Right lung (tissue), 5 donors: ENCODE data around the gene RAB3B. TPM values are rescaled to one million over a fixed set of nuclear protein-coding genes. Genes with fewer than 3 reads are reported as not detected.
"Not testable (repeated sequence)": the region's sequence is repeated elsewhere in the genome, so short reads cannot be mapped to it uniquely, and the experiment has no call there.

Experiments used
- DNase-seq, 2 donors: peaks; one replicate each; pipeline ENCODE4 v3.0.0-alpha.2; 2013
- polyA plus RNA-seq, 5 donors: library from polyadenylated mRNA; unstranded; fragments of 120-200 nt; gene quantifications; one replicate each; pipeline versions ENCODE4 v1.2.1 to v1.2.3, GENCODE V29; 2013; ENCODE audit warnings: inconsistent platforms in 1 of 5, low replicate concordance in 1 of 5; ENCODE audit not compliant: insufficient read length in 5 of 5, insufficient read depth in 1 of 5

Gene RAB3B
- polyA plus RNA-seq, 5 donors: 0.24 to 0.54 (median 0.39) TPM

DNA sequence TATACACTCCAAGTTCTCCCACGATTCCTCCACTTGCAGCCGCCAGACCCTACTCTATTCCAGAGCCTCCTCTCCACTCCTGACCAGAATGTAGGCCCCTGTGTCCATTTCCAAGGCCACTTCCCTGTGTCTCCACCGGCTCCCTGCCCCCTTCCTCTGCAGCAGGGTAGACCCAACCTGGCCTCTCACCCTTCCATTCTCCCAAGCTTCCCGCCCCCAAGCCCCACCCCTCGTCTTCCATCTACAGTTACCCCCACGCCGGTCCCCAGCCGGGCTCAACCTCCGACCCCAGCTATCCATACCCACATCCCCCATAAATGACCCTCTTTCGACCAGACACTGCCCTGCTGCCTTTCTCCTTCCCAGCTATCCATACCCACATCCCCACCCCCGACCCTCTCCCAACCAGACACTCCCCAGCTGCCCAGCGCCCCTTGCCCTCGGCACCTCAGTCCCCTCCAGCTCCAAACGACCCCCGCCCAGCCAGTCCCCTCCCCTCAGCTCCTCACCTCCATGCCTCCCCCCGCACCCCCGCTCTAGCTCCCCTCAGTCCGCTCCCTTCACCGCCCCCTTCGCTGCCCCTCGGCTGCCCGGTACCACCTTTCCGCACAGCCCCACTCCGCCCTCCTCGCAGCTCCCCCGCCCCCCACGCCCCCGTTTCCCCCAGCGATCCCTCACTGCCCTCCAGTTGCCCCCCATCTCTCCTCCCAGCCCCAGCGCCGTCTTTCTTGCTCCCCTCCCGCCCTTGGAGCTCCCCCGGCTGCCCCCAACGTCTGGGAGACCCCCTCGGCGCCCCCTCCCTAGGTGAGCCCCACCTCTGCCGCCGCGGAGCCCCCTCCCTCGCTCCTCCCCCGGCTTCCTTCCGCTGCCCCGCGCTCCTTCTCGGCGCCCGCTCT, 670 bp downstream of the RAB3B start:
- no peak for DNase-seq

- DNase-seq: no peak
Observed at GRCh38 chr1:51988254-51988653, 2.2 kb downstream of the RAB3B start.

DNA sequence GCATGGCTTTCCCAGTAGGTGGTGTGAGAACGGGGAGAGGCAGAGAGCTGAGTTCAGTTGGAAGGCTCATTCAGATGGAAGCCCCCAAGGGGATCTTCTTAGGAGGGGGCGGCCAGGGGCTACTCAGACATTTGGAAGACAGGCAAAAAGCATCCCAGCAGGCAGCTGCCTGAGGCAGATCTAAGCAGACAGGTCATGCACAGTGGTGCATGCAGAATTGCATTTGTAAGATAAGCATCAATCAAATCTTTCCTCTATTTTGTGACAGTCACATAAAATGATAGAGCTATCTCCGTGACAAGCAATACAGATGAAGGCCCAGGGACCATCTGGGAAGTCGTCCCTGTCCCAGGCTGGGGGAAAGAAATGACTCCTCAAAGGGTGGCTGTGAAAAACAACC, 3.8 kb downstream of the RAB3B start:
- DNase-seq: no peak

DNA sequence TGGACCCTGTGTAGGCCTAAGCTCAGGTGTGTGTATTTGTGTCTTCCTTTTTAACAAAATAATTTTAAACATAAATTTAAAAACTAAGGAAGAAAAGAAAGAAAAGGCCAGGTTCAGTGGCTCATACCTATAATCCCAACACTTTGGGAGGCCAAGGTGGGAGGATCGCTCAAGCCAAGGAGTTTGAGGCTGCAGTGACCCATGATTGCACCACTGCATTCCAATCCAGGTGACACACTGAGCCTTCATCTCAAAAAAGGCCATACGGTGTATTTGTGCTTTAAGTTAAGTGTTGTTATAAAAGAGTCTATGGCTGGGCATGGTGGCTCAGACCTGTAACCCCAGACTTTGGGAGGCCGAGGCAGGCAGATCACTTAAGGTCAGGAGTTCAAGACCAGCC, 8.3 kb downstream of the RAB3B start:
- DNase-seq: no peak

- DNase-seq: no peak
Observed at GRCh38 chr1:51981555-51981954, 8.9 kb downstream of the RAB3B start.

DNA sequence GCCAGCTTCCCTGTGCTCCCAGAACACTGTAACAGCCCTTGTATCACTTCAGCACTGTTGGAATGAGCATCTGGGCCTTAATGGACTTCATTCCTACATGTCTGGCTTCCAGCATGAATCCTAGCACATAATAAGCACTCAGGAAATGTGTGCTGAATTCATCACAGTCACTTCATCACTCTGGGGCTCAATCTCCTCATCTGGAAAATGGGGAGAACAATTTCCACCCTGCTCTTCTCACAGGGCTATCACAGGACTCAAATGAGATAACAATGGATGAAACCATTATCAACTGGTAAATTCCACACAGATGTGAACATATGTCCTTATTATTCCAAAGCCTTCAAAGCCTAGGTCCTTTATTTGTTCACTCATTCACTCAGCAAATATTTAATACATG, 12.4 kb downstream of the RAB3B start:
- no peak for DNase-seq

GRCh38 chr1:51976846-51977602, 13.5 kb downstream of the RAB3B start:
- DNase-seq: no peak

- DNase-seq: no peak
Observed at GRCh38 chr1:51973587-51974474, 16.7 kb downstream of the RAB3B start.

DNA sequence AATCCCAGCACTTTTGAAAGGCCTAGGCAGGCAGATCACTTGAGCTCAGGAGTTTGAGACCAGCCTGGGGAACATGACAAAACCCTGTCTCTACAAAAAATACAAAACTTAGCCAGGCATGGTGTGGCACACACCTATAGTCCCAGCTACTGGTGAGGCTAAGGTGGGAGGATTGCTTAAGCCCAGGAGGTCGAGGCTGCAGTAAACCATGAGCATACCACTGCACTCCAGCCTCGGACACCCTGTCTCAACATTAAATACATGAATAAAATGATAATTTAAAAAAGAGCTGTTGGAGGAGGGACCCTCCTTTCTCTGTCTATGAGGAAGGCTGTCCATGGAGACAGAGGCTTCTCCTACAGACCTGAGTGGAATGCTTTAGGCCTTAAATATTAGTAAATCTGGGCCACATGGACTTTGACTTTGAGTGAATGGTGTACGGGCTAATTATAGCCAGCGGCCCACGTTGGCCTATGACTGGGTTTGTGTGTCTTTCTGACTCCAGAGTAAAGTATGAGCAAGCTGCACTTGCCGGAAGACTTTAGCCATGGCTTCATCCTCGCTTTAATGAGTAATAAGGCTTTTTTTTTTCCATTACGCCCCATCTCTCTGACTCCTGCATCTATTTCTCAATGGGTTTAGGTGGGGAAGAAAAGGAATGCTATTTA, 21.3 kb downstream of the RAB3B start:
- DNase-seq: no peak

DNA sequence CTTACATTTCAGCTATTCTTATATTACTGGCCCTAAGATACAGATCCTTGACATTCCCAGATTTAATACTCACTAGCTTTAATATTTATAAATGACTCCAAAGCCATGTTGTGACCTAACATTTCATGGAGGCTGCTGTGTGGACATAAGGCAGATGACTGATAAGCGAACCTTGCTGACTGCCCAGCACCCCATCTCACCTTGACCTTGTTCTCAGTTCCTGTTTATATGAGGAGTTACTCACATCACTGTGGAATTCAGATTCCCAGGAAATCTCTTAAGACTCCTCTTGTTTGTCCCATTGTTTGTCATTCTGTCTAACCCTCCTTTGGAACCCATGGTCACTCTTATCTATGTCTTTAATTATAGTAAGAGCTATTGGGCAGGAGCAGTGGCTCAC, 21.9 kb downstream of the RAB3B start:
- DNase-seq: no peak

GRCh38 chr1:51967213-51967791, 23.2 kb downstream of the RAB3B start:
- not testable (repeated sequence) for DNase-seq

DNA sequence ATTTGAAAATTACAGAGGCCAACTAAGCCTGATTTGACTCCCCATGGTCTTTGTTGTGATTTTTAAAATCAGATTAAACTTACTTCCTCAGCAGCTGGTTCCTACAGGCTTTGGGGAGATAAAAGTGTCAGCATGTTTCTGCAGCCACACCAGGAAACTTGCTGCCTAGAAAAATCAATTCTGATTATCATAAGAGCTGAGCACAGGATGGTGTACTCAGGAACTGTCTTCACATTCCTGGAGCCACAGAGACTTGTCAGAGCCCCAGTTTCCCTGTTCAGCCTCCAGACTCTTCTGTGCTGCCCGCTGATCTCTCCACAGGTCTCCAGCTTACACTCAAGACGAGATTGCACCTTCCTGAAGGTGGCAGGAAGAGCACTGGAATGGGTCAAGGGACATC, 23.9 kb downstream of the RAB3B start:
- DNase-seq: no peak

DNA sequence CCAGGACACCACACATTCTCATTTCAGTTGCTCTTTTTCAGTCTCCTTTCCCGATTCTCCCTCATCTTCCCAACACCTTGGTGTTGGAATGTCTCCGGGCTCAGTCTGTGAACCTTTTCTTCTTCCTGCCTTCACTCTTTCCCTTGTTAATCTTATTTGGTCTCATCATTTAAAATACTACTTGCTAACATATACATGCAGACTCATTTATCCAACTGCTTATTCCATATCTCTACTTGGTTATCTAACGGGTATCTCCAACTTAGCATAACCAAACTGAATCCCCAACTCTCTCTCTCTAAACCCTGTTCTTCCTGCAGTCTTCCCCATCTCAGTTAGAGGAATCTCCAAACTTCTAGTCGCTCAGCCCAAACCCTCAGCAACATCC, 26.2 kb downstream of the RAB3B start:
- DNase-seq: no peak

DNA sequence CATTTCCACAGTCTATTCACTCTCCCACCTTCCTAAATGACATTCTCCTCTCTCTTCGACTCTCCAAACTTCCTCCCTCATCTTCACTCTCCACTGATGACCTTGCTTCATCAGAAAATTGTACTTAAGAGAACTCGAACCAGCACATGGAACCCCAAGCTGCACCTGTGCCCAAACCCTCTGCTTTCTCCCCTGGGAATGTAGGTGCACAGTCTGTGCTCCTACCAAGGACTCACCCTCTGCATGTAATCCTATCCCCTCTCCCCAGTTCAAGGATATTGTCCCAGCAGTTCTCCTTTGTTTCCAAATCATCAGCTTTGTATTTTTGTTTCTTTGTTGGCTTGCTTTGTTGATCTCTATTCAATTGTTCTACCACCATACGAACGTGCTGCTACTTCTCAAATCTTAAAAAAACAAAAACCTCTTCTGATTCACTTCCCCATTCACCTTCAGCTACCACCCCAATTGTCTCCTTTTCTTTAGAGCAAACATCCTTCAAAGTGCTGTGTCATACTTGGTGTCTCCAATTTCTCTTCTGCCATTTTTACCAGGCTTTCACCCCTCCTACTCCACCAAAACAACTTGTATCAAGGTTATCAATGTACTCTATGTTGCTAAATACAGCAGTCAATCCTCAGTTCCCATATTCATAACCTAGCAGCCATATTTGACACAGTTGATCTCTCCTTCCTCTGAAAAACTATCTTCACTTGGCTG, 26.8 kb downstream of the RAB3B start:
- no peak for DNase-seq

DNA sequence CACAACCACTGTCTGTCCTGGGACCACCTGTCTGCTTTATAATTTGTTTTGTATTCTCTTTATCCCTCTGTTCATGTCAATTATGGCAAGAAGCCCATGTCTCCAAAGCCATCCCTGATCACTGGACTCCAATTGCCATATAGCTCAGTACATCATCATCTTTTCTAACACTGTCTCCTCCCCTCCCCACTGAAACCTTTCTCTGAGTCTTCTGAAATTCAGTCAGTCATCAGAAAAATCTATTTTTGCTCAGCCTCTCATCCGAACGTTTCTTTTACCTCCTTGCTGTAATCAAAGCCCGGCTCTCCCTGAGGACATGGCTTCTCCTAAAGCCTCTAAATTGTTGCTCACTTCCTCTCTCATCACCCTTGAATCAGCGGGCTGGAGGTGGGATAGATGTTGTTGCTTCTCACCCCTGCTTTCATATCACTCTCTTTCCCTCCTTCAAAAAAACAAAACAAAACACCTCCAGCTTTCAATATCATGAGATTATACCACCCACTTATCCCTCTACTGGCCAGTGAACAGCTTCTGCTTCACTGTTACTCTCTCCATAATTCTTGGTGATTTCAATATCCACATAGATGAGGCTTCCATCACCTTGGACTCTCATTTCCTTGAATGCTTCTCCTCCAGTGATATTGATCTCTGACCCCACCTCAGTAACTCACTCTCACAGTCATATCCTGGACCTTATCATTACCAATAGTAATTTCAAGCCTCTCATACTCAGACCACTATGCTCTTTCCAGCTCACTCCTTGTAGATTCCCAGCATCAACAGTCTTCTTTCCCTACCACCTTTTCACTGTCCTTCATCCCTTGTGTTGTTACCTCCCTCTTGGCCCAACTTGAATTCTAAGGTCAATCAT, 27.8 kb downstream of the RAB3B start:
- DNase-seq: no peak

GRCh38 chr1:51961954-51962353, 28.5 kb downstream of the RAB3B start:
- no peak for DNase-seq

GRCh38 chr1:51961231-51961630, 29.3 kb downstream of the RAB3B start:
- no peak for DNase-seq

- no peak for DNase-seq
Observed at GRCh38 chr1:51960262-51960661, 30.2 kb downstream of the RAB3B start.

DNA sequence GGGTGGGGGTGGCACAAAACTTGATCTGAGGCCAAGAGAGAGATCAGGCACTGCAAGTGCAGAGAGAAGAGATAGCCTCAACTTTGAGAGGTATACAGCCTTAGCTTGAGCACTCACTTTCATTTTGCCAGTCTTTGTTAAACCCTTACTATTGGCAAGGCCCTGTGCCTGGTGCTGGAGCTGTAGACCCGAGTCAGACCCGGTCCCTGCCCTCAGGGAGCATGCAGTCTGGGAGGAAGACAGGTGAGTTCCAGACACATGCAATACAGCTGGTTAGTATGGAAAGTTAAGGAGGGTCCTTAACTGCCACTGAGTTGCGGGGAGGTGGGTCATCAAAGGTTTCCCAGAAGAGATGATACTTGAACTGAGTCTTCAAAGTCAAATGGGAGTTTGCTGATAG, 31.7 kb downstream of the RAB3B start:
- no peak for DNase-seq
